IPS-18c (cell line): ENCODE results near the gene GALNT9.
"Not testable (repeated sequence)": the region's sequence is repeated elsewhere in the genome, so short reads cannot be mapped to it uniquely, and the experiment has no call there.

Experiments used
- H3K4me3 ChIP-seq: 2 replicates; pipeline ENCODE4 v1.7.0; 2013; ENCODE audit warnings: low read depth, mild to moderate bottlenecking, low read length, moderate library complexity; ENCODE audit not compliant: insufficient read depth
- H3K9me3 ChIP-seq: one replicate; pipeline ENCODE4 v1.6.1; 2013; ENCODE audit warnings: mild to moderate bottlenecking, low read length, moderate library complexity; ENCODE audit not compliant: control insufficient read depth, insufficient read depth

Gene GALNT9

GRCh38 chr12:132270969-132271754 lies 58.2 kb downstream of the GALNT9 start:
- Histone ChIP-seq H3K4me3 (no peak overlapping the region), H3K9me3 (peaks cover 2% of the 10 kb centered on the region)

GRCh38 chr12:132270516-132270915 lies 58.9 kb downstream of the GALNT9 start:
- H3K9me3 ChIP-seq, result peaks cover 2% of the 10 kb centered on the region
- H3K4me3 ChIP-seq, result no peak overlapping the region

GRCh38 chr12:132269271-132269968 lies 60.0 kb downstream of the GALNT9 start:
- Histone ChIP-seq H3K9me3 (peaks cover 2% of the 10 kb centered on the region), H3K4me3 (no peak overlapping the region)

GRCh38 chr12:132268674-132269073 lies 60.7 kb downstream of the GALNT9 start:
- Histone ChIP-seq H3K4me3 (no peak overlapping the region), H3K9me3 (no peaks in the 10 kb centered on the region)

GRCh38 chr12:132267873-132268272 lies 61.5 kb downstream of the GALNT9 start:
- Histone ChIP-seq H3K9me3 (no peaks in the 10 kb centered on the region), H3K4me3 (no peak overlapping the region)

GRCh38 chr12:132266802-132267201 lies 62.6 kb downstream of the GALNT9 start:
- Histone ChIP-seq H3K4me3 (no peak overlapping the region), H3K9me3 (no peaks in the 10 kb centered on the region)

GRCh38 chr12:132266370-132266769 lies 63.0 kb downstream of the GALNT9 start:
- no peak overlapping the region for H3K4me3 ChIP-seq
- no peaks in the 10 kb centered on the region for H3K9me3 ChIP-seq

GRCh38 chr12:132265822-132266221 lies 63.6 kb downstream of the GALNT9 start:
- H3K9me3 ChIP-seq, result not testable (repeated sequence)

GRCh38 chr12:132265056-132265800 lies 64.2 kb downstream of the GALNT9 start:
- H3K4me3 ChIP-seq, result no peak overlapping the region
- no peaks in the 10 kb centered on the region for H3K9me3 ChIP-seq

More at GRCh38 chr12:132265822-132266221, 63.6 kb downstream of the GALNT9 start:
- not testable (repeated sequence) for H3K4me3 ChIP-seq

GRCh38 chr12:132264086-132265010 lies 65.0 kb downstream of the GALNT9 start:
- no peak overlapping the region for H3K4me3 ChIP-seq
- H3K9me3 ChIP-seq, result no peaks in the 10 kb centered on the region

GRCh38 chr12:132263451-132264049 lies 65.8 kb downstream of the GALNT9 start:
- Histone ChIP-seq H3K4me3 (no peak overlapping the region), H3K9me3 (no peaks in the 10 kb centered on the region)

- H3K4me3 ChIP-seq, result no peak overlapping the region
Measured at GRCh38 chr12:132263061-132263360, 66.4 kb downstream of the GALNT9 start.

GRCh38 chr12:132262256-132263060 lies 66.9 kb downstream of the GALNT9 start:
- Histone ChIP-seq H3K9me3 (no peaks in the 10 kb centered on the region), H3K4me3 (no peak overlapping the region)

More at GRCh38 chr12:132263061-132263360, 66.4 kb downstream of the GALNT9 start:
- no peaks in the 10 kb centered on the region for H3K9me3 ChIP-seq

- no peaks in the 10 kb centered on the region for H3K9me3 ChIP-seq
Measured at GRCh38 chr12:132261328-132262138, 67.9 kb downstream of the GALNT9 start.

GRCh38 chr12:132260721-132261120 lies 68.7 kb downstream of the GALNT9 start:
- H3K9me3 ChIP-seq, result no peaks in the 10 kb centered on the region
- no peak overlapping the region for H3K4me3 ChIP-seq

More at GRCh38 chr12:132261328-132262138, 67.9 kb downstream of the GALNT9 start:
- no peak overlapping the region for H3K4me3 ChIP-seq
